H1 (cell line): ENCODE data around the gene PDGFD. TPM values are rescaled to one million over a fixed set of nuclear protein-coding genes. Genes with fewer than 3 reads are reported as not detected.

ENCODE experiments used
- CTCF ChIA-PET: fragments of 300-600 bp; sonication (Branson Sonifier 250); formaldehyde crosslinking; loops from one replicate; lab custom pipeline; 2021; ENCODE audit not compliant: partially characterized antibody; lab: Charles Lee
- POLR2A ChIA-PET: fragments of 300-600 bp; sonication (Branson Sonifier 250); formaldehyde crosslinking; loops from one replicate; lab custom pipeline; 2021; ENCODE audit warnings: inconsistent platforms; ENCODE audit not compliant: partially characterized antibody; lab: Charles Lee
- DNase-seq, 2 experiments: peaks; one replicate each; pipeline versions ENCODE4 v3.0.0 to v3.0.0-alpha.2; 2010 to 2022; ENCODE audit warnings: low spot score in 2 of 2, low read depth in 1 of 2, mixed read lengths in 1 of 2
- FAIRE-seq: peaks from 2 replicates; lab custom pipeline; 2011; peaks lifted over from hg19 to GRCh38; lab: Jason Lieb, UNC
- H2AFZ ChIP-seq: 2 replicates; pipeline ENCODE4 v1.8.1; 2012; ENCODE audit warnings: low read length, inconsistent platforms
- H2AK5ac ChIP-seq: 2 replicates; pipeline ENCODE4 v1.6.1; 2013; ENCODE audit warnings: low read depth, low read length
- H2BK120ac ChIP-seq: replicated peaks from 2 replicates; pipeline ENCODE3; 2013; ENCODE audit warnings: low read depth, low read length, inconsistent platforms
- H2BK12ac ChIP-seq: 2 replicates; pipeline ENCODE4 v1.6.1; 2013; ENCODE audit warnings: low read depth, low read length
- H2BK15ac ChIP-seq: 2 replicates; pipeline ENCODE4 v1.6.1; 2013; ENCODE audit warnings: low read length
- H2BK20ac ChIP-seq: 2 replicates; pipeline ENCODE4 v1.6.1; 2013; ENCODE audit warnings: low read length
- H2BK5ac ChIP-seq: 2 replicates; pipeline ENCODE4 v1.6.1; 2013; ENCODE audit warnings: low read depth, low read length
- H3K14ac ChIP-seq: 2 replicates; pipeline ENCODE4 v1.6.1; 2013; ENCODE audit warnings: inconsistent platforms; ENCODE audit not compliant: insufficient read length
- H3K18ac ChIP-seq: 2 replicates; pipeline ENCODE4 v1.6.1; 2013; ENCODE audit warnings: low read length; ENCODE audit errors: extremely low read depth
- H3K23ac ChIP-seq: 2 replicates; pipeline ENCODE4 v1.6.1; 2013; ENCODE audit warnings: inconsistent platforms; ENCODE audit not compliant: insufficient read length
- H3K23me2 ChIP-seq: 2 replicates; pipeline ENCODE4 v1.6.1; 2013; ENCODE audit warnings: low read depth, low read length
- H3K27ac ChIP-seq: 2 replicates; pipeline ENCODE4 v1.6.1; 2011; ENCODE audit warnings: low read depth, low read length, inconsistent platforms
- H3K27me3 ChIP-seq, 4 experiments: replicated peaks in 1 of 4; 1 replicate in 1 of 4; 2 replicates in 3 of 4; pipeline versions ENCODE4 v1.6.1 to v1.8.1; 2011 to 2013; ENCODE audit warnings: low read length in 3 of 4, mild to moderate bottlenecking in 3 of 4, inconsistent platforms in 2 of 4, mixed read lengths in 2 of 4, moderate library complexity in 1 of 4; ENCODE audit not compliant: control insufficient read depth in 3 of 4, insufficient read depth in 3 of 4; ENCODE audit errors: extremely low read depth in 1 of 4
- H3K36me3 ChIP-seq, 4 experiments: 2 replicates each; pipeline versions ENCODE4 v1.6.1 to v1.8.1; 2011 to 2013; ENCODE audit warnings: mild to moderate bottlenecking in 4 of 4, low read length in 3 of 4, moderate library complexity in 2 of 4, control low read depth in 1 of 4, inconsistent platforms in 1 of 4; ENCODE audit not compliant: insufficient read depth in 4 of 4, control insufficient read depth in 2 of 4
- H3K4ac ChIP-seq: replicated peaks from 2 replicates; pipeline ENCODE3; 2013; ENCODE audit warnings: low read length, low read depth, mixed read lengths, inconsistent platforms; ENCODE audit not compliant: insufficient read length
- H3K4me1 ChIP-seq, 4 experiments: replicated peaks in 1 of 4; 1 replicate in 1 of 4; 2 replicates in 3 of 4; pipeline versions ENCODE4 v1.6.1 to v1.8.1; 2011 to 2013; ENCODE audit warnings: low read length in 3 of 4, inconsistent platforms in 2 of 4, mixed read lengths in 1 of 4; ENCODE audit not compliant: insufficient read depth in 4 of 4, control insufficient read depth in 3 of 4
- H3K4me2 ChIP-seq, 2 experiments: 2 replicates each; pipeline versions ENCODE4 v1.6.1 to v1.8.1; 2011 to 2013; ENCODE audit warnings: low read depth in 2 of 2, low read length in 2 of 2, control low read depth in 1 of 2, inconsistent platforms in 1 of 2, mild to moderate bottlenecking in 1 of 2; ENCODE audit not compliant: insufficient read depth in 1 of 2
- H3K4me3 ChIP-seq, 4 experiments: fragments of 200-600, 300-600 bp in 1 of 4; sonication (generic), shearing (Covaris generic), sonication (Bioruptor Twin) in 1 of 4; 2 replicates each; pipeline versions ENCODE4 v1.5.1 to v1.8.1; 2011 to 2016; ENCODE audit warnings: low read length in 4 of 4, low read depth in 3 of 4, control low read depth in 2 of 4, inconsistent platforms in 2 of 4, mild to moderate bottlenecking in 2 of 4, mixed read lengths in 1 of 4, moderate library complexity in 1 of 4; ENCODE audit not compliant: insufficient read depth in 2 of 4; ENCODE audit errors: extremely low read depth in 1 of 4
- H3K56ac ChIP-seq: replicated peaks from 2 replicates; pipeline ENCODE3; 2013; ENCODE audit warnings: low read depth, mild to moderate bottlenecking, mixed read lengths, low read length, inconsistent platforms; ENCODE audit not compliant: insufficient read length
- H3K79me1 ChIP-seq: 2 replicates; pipeline ENCODE4 v1.6.1; 2013; ENCODE audit warnings: low read depth, low read length, control low read depth
- H3K79me2 ChIP-seq, 2 experiments: 2 replicates each; pipeline versions ENCODE4 v1.6.1 to v1.8.1; 2012 to 2013; ENCODE audit warnings: low read length in 2 of 2, mild to moderate bottlenecking in 2 of 2, inconsistent platforms in 1 of 2; ENCODE audit not compliant: insufficient read depth in 2 of 2, control insufficient read depth in 1 of 2
- H3K9ac ChIP-seq, 4 experiments: replicated peaks in 1 of 4; 1 replicate in 1 of 4; 2 replicates in 3 of 4; pipeline versions ENCODE4 v1.6.1 to v1.8.1; 2011 to 2013; ENCODE audit warnings: low read depth in 3 of 4, low read length in 3 of 4, control low read depth in 2 of 4, mild to moderate bottlenecking in 2 of 4, moderate library complexity in 2 of 4, inconsistent platforms in 1 of 4; ENCODE audit errors: extremely low read depth in 1 of 4
- H3K9me3 ChIP-seq, 2 experiments: 2 replicates each; pipeline versions ENCODE4 v1.6.1 to v1.8.1; 2012 to 2013; ENCODE audit warnings: mild to moderate bottlenecking in 2 of 2, moderate library complexity in 2 of 2, control low read depth in 1 of 2, inconsistent platforms in 1 of 2, low read depth in 1 of 2, low read length in 1 of 2, mixed read lengths in 1 of 2; ENCODE audit not compliant: insufficient read depth in 2 of 2
- H4K20me1 ChIP-seq, 2 experiments: replicated peaks in 1 of 2; 2 replicates each; pipeline versions ENCODE3 to v1.8.1; 2011 to 2013; ENCODE audit warnings: inconsistent platforms in 2 of 2, low read length in 2 of 2, mild to moderate bottlenecking in 1 of 2; ENCODE audit not compliant: insufficient read depth in 2 of 2, control insufficient read depth in 1 of 2
- H4K5ac ChIP-seq: 2 replicates; pipeline ENCODE4 v1.6.1; 2013; ENCODE audit warnings: low read length, low read depth, mixed read lengths, inconsistent platforms; ENCODE audit not compliant: insufficient read length
- H4K8ac ChIP-seq: 2 replicates; pipeline ENCODE4 v1.8.0; 2013; ENCODE audit warnings: mild to moderate bottlenecking, moderate library complexity, low read length, inconsistent platforms; ENCODE audit not compliant: insufficient read depth; ENCODE audit errors: extremely low read depth
- H4K91ac ChIP-seq: replicated peaks from 2 replicates; pipeline ENCODE3; 2013; ENCODE audit warnings: low read length, mixed read lengths, inconsistent platforms; ENCODE audit not compliant: insufficient read length
- NANOG ChIP-seq: IDR thresholded peaks from 2 replicates; pipeline ENCODE4 v1.6.1; 2011; ENCODE audit warnings: low read length, low read depth, mild to moderate bottlenecking, inconsistent platforms; ENCODE audit not compliant: insufficient read depth, poor library complexity, severe bottlenecking
- RAD21 ChIP-seq, 2 experiments: IDR thresholded peaks in 1 of 2; conservative IDR thresholded peaks in 1 of 2; 2 replicates each; pipeline ENCODE4 v1.6.1; 2011; ENCODE audit warnings: low read depth in 2 of 2, low read length in 2 of 2, improper control_type of control experiment in 1 of 2, inconsistent platforms in 1 of 2, mild to moderate bottlenecking in 1 of 2, moderate library complexity in 1 of 2
- WGBS, 2 experiments: shearing (Covaris generic) in 1 of 2; methylation state at CpG; one replicate each; pipeline versions ENCODE4 v1.1.6 to v1.1.7; 2013 to 2015; ENCODE audit warnings: low lambda C conversion rate in 2 of 2, mixed read lengths in 2 of 2, inconsistent platforms in 1 of 2, low coverage in 1 of 2, missing lambda C conversion rate in 1 of 2; ENCODE audit not compliant: insufficient replicate concordance in 2 of 2, insufficient coverage in 1 of 2, insufficient read length in 1 of 2; ENCODE audit errors: extremely low coverage in 1 of 2, missing lambda C conversion rate in 1 of 2; 5-methylcytosine and 5-hydroxymethylcytosine counted together
- polyA plus RNA-seq, 7 experiments: library from polyadenylated mRNA; depleted of rRNA in 3 of 7; stranded (reverse) in 5 of 7; unstranded in 2 of 7; fragments of >200 nt in 5 of 7; fragments of 200-250 nt in 2 of 7; gene quantifications; 1 replicate in 5 of 7; 2 replicates in 1 of 7; 4 replicates in 1 of 7; pipeline versions ENCODE4 v1.2.1 to v1.2.3, GENCODE V29; 2011 to 2013; ENCODE audit warnings: missing spikeins in 2 of 7, mixed read lengths in 2 of 7
- total RNA-seq: library from RNA; stranded (reverse); fragmentation: NEBNext Ultra II Directional; extraction: Animal tissue kit (Norgen Biotek cat#: 25700); gene quantifications from 2 replicates; pipeline ENCODE4 v1.2.1, GENCODE V29; 2021
- TF ChIP-seq, protein P1 (sequence below), 3 experiments: IDR thresholded peaks; 1 replicate in 2 of 3; 2 replicates in 1 of 3; pipeline versions ENCODE4 v1.5.1 to v1.6.1; 2011; ENCODE audit warnings: low read length in 3 of 3, mild to moderate bottlenecking in 3 of 3, inconsistent platforms in 2 of 3, low read depth in 1 of 3, moderate library complexity in 1 of 3; ENCODE audit not compliant: insufficient read depth in 1 of 3; ENCODE audit errors: control extremely low read depth in 1 of 3

Gene PDGFD
- total and polyA plus RNA-seq, 2 of the 8 experiments (the other 6 are each of a cell fraction or from before 2014, with no cell fraction given) = 1.1 to 3.9 TPM

DNA sequence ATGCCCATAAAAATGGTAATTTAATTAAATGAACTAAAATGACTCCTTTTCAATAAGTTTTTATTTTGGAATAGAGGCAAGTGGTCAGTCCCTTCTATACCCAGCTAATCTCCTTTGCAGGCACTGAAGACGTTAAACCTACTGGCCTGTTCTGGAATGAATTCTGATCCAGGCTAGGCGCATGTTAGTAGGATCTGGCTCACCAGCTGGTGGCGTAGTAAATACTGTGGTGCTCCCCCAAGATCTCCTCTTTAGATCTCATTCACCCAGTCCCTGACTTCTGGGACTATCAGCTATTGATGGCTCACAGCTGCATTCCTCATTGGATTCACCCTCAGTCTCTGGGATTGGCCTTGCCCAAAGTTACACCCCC is 301.2 kb downstream of the PDGFD start:
- Histone ChIP-seq H3K9ac (no peak overlapping the region), H2AK5ac (no peak overlapping the region), H4K20me1 (no peaks in the 10 kb centered on the region), H3K18ac (no peak overlapping the region), H3K14ac (no peak overlapping the region), H4K91ac (no peak overlapping the region), H3K27ac (no peak overlapping the region), H3K23ac (no peak overlapping the region), H2BK120ac (no peak overlapping the region), H2BK5ac (no peak overlapping the region), H2BK12ac (no peak overlapping the region), H4K8ac (no peak overlapping the region), H2BK20ac (no peak overlapping the region), H3K9me3 (no peaks in the 10 kb centered on the region), H2AFZ (no peak overlapping the region), H3K4me2 (no peak overlapping the region), H3K36me3 (no peaks in the 10 kb centered on the region), H4K5ac (no peak overlapping the region), H3K56ac (no peak overlapping the region), H3K23me2 (no peaks in the 10 kb centered on the region), H3K4me1 (peaks cover 0 to 3% (median under 1%) of the 10 kb centered on the region in 4 experiments; a peak in 3 of 7 replicates), H3K79me1 (no peaks in the 10 kb centered on the region), H2BK15ac (no peak overlapping the region), H3K27me3 (no peaks in the 10 kb centered on the region), H3K4me3 (no peak overlapping the region), H3K79me2 (no peaks in the 10 kb centered on the region), H3K4ac (no peak overlapping the region)
- FAIRE-seq = peak; percentile 13
- peak; percentile 38 to 42; a peak in 2 of 4 replicates for TF ChIP-seq RAD21 (IDR thresholded peaks at IDR 0.05 in 1 of 2, conservative IDR thresholded peaks at IDR 0.05 in 1 of 2; ENCODE audit: low read depth in 2 of 2, low read length in 2 of 2)
- no peak for TF ChIP-seq NANOG
- TF ChIP-seq, protein P1, sequence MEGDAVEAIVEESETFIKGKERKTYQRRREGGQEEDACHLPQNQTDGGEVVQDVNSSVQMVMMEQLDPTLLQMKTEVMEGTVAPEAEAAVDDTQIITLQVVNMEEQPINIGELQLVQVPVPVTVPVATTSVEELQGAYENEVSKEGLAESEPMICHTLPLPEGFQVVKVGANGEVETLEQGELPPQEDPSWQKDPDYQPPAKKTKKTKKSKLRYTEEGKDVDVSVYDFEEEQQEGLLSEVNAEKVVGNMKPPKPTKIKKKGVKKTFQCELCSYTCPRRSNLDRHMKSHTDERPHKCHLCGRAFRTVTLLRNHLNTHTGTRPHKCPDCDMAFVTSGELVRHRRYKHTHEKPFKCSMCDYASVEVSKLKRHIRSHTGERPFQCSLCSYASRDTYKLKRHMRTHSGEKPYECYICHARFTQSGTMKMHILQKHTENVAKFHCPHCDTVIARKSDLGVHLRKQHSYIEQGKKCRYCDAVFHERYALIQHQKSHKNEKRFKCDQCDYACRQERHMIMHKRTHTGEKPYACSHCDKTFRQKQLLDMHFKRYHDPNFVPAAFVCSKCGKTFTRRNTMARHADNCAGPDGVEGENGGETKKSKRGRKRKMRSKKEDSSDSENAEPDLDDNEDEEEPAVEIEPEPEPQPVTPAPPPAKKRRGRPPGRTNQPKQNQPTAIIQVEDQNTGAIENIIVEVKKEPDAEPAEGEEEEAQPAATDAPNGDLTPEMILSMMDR (IDR thresholded peaks at IDR 0.05; ENCODE audit: control extremely low read depth in 1 of 3, insufficient read depth in 1 of 3, low read depth in 1 of 3, low read length in 3 of 3) = peak; percentile 11 to 61 (median 51)
- no peak for DNase-seq
- POLR2A ChIA-PET = no interaction called here
- CTCF ChIA-PET = interaction anchor here (0.6 to 4.5 kb wide), 6 partner anchors 12 to 286 kb away, joined by 3 to 20 read pairs (median 6); no protein-coding TSS in a partner anchor
- 84% methylated on average over 3 of the region's 3 CpGs; no CpG with 5 or more reads in 1 of the 2 experiments for WGBS, 2 experiments
